ENCODE data around the gene FKBP2. TPM values are rescaled to one million over a fixed set of nuclear protein-coding genes. Genes with fewer than 3 reads are reported as not detected.

Gene FKBP2
- polyA plus RNA-seq, 1 donor (not counting 4 experiments of a cell fraction or from before 2014, with no cell fraction given), result 40.3 TPM

- peaks cover 2% of the 10 kb centered on the region for H3K9me1 ChIP-seq (ENCODE audit: control insufficient read depth, extremely low read depth, insufficient read depth, low read length)
- H3K27ac ChIP-seq (ENCODE audit: control insufficient read depth, insufficient read depth, low read length), result no peak overlapping the region
- H3K27me3 ChIP-seq (ENCODE audit: control insufficient read depth, extremely low read depth, insufficient read depth, low read length), result no peaks in the 10 kb centered on the region
- peaks cover 18% of the 10 kb centered on the region for H3K79me2 ChIP-seq (ENCODE audit: control insufficient read depth, insufficient read depth, low read length)
- no peak overlapping the region for H3K4me2 ChIP-seq (ENCODE audit: control insufficient read depth, extremely low read depth, insufficient read depth, low read depth, low read length)
- no peaks in the 10 kb centered on the region for H4K20me1 ChIP-seq (ENCODE audit: control insufficient read depth, extremely low read depth, insufficient read depth, low read length)
- H3K4me3 ChIP-seq (ENCODE audit: control insufficient read depth in 2 of 3, extremely low read depth in 1 of 3, insufficient read depth in 2 of 3, low read depth in 1 of 3, low read length in 3 of 3), result no peak overlapping the region
- FAIRE-seq, result no peak
- H3K9ac ChIP-seq (ENCODE audit: control insufficient read depth, extremely low read depth, insufficient read depth, low read length), result no peak overlapping the region
- no peak for TF ChIP-seq EZH2 (IDR thresholded peaks at IDR 0.05; ENCODE audit: low read length)
- no peak for TF ChIP-seq CTCF (optimal IDR thresholded peaks at IDR 0.05 in 1 of 3, IDR thresholded peaks at IDR 0.05 in 1 of 3, conservative IDR thresholded peaks at IDR 0.05 in 1 of 3; ENCODE audit: extremely low read depth in 1 of 3, insufficient read depth in 2 of 3, low read length in 3 of 3)
- H3K4me1 ChIP-seq (ENCODE audit: control insufficient read depth, extremely low read depth, insufficient read depth, low read length), result peaks cover 50% of the 10 kb centered on the region
- no peaks in the 10 kb centered on the region for H3K9me3 ChIP-seq (ENCODE audit: control insufficient read depth, low read depth, low read length)
- dilution Hi-C loops (cut with MboI; ENCODE audit: extremely low pct_ligation_motif_present, low sequenced_read_pairs), result no loop called here
- no peak overlapping the region for H2AFZ ChIP-seq (ENCODE audit: control insufficient read depth, low read length)
- DNase-seq (ENCODE audit: low read depth, low spot score), result no peak
- peaks cover 3% of the 10 kb centered on the region in 2 experiments for H3K36me3 ChIP-seq (ENCODE audit: control insufficient read depth in 2 of 2, extremely low read depth in 1 of 2, insufficient read depth in 2 of 2, low read length in 2 of 2)
These were observed 11.7 kb upstream of the FKBP2 start for GRCh38 chr11:64229090-64229743.

GRCh38 chr11:64229744-64230170 lies 11.1 kb upstream of the FKBP2 start:
- Histone ChIP-seq H4K20me1 (ENCODE audit: control insufficient read depth, extremely low read depth, insufficient read depth, low read length) (no peaks in the 10 kb centered on the region), H3K9me3 (ENCODE audit: control insufficient read depth, low read depth, low read length) (no peaks in the 10 kb centered on the region), H3K27ac (ENCODE audit: control insufficient read depth, insufficient read depth, low read length) (no peak overlapping the region), H2AFZ (ENCODE audit: control insufficient read depth, low read length) (no peak overlapping the region), H3K27me3 (ENCODE audit: control insufficient read depth, extremely low read depth, insufficient read depth, low read length) (no peaks in the 10 kb centered on the region), H3K79me2 (ENCODE audit: control insufficient read depth, insufficient read depth, low read length) (peaks cover 18% of the 10 kb centered on the region), H3K4me2 (ENCODE audit: control insufficient read depth, extremely low read depth, insufficient read depth, low read depth, low read length) (peak overlapping the region; percentile 78), H3K4me1 (ENCODE audit: control insufficient read depth, extremely low read depth, insufficient read depth, low read length) (peaks cover 48% of the 10 kb centered on the region), H3K9ac (ENCODE audit: control insufficient read depth, extremely low read depth, insufficient read depth, low read length) (peak overlapping the region; percentile 88), H3K4me3 (ENCODE audit: control insufficient read depth in 2 of 3, extremely low read depth in 1 of 3, insufficient read depth in 2 of 3, low read depth in 1 of 3, low read length in 3 of 3) (peak overlapping the region; percentile 48 to 81 (median 66)), H3K9me1 (ENCODE audit: control insufficient read depth, extremely low read depth, insufficient read depth, low read length) (peaks cover 2% of the 10 kb centered on the region), H3K36me3 (ENCODE audit: control insufficient read depth in 2 of 2, extremely low read depth in 1 of 2, insufficient read depth in 2 of 2, low read length in 2 of 2) (peaks cover 3% of the 10 kb centered on the region in 2 experiments)
- dilution Hi-C loops (cut with MboI; ENCODE audit: extremely low pct_ligation_motif_present, low sequenced_read_pairs), result no loop called here
- TF ChIP-seq EZH2 (IDR thresholded peaks at IDR 0.05; ENCODE audit: low read length) (no peak), CTCF (optimal IDR thresholded peaks at IDR 0.05 in 1 of 3, IDR thresholded peaks at IDR 0.05 in 1 of 3, conservative IDR thresholded peaks at IDR 0.05 in 1 of 3; ENCODE audit: extremely low read depth in 1 of 3, insufficient read depth in 2 of 3, low read length in 3 of 3) (no peak)
- FAIRE-seq (no peak), DNase-seq (ENCODE audit: low read depth, low spot score) (no peak)

Measured in keratinocyte (primary cell).